GM06990 (cell line): Measurements from ENCODE around the gene PDHX.

Source experiments
- DNase-seq: peaks from one replicate; pipeline ENCODE4 v3.0.0-alpha.2; 2011; ENCODE audit not compliant: insufficient read length; ENCODE audit errors: extremely low read depth
- H3K27me3 ChIP-seq: replicated peaks from 2 replicates; pipeline ENCODE4 v1.6.0; 2011; ENCODE audit warnings: low read length; ENCODE audit not compliant: control insufficient read depth, insufficient read depth
- H3K36me3 ChIP-seq: 2 replicates; pipeline ENCODE4 v1.5.1; 2011; ENCODE audit warnings: low read length; ENCODE audit not compliant: control insufficient read depth, insufficient read depth
- H3K4me3 ChIP-seq: replicated peaks from 2 replicates; pipeline ENCODE4 v1.5.1; 2011; ENCODE audit warnings: low read depth, mild to moderate bottlenecking, control low read depth, low read length
- TF ChIP-seq, protein P1 (sequence below): IDR thresholded peaks from 2 replicates; pipeline ENCODE4 v1.5.1; 2011; ENCODE audit warnings: low read length, control low read depth, mild to moderate bottlenecking, inconsistent platforms; ENCODE audit not compliant: insufficient read depth, poor library complexity, severe bottlenecking

The PDHX gene

GRCh38 chr11:35033011-35033410, 116.6 kb downstream of the PDHX start:
- TF ChIP-seq, protein P1, sequence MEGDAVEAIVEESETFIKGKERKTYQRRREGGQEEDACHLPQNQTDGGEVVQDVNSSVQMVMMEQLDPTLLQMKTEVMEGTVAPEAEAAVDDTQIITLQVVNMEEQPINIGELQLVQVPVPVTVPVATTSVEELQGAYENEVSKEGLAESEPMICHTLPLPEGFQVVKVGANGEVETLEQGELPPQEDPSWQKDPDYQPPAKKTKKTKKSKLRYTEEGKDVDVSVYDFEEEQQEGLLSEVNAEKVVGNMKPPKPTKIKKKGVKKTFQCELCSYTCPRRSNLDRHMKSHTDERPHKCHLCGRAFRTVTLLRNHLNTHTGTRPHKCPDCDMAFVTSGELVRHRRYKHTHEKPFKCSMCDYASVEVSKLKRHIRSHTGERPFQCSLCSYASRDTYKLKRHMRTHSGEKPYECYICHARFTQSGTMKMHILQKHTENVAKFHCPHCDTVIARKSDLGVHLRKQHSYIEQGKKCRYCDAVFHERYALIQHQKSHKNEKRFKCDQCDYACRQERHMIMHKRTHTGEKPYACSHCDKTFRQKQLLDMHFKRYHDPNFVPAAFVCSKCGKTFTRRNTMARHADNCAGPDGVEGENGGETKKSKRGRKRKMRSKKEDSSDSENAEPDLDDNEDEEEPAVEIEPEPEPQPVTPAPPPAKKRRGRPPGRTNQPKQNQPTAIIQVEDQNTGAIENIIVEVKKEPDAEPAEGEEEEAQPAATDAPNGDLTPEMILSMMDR = no peak
- Histone ChIP-seq H3K27me3 (no peaks in the 10 kb centered on the region), H3K4me3 (no peak overlapping the region), H3K36me3 (no peaks in the 10 kb centered on the region)
- no peak for DNase-seq

GRCh38 chr11:35034401-35034800, 118.0 kb downstream of the PDHX start:
- DNase-seq = no peak
- TF ChIP-seq, protein P1 = no peak
- H3K4me3 ChIP-seq = no peak overlapping the region
- H3K36me3 ChIP-seq = no peaks in the 10 kb centered on the region
- H3K27me3 ChIP-seq = no peaks in the 10 kb centered on the region

DNA sequence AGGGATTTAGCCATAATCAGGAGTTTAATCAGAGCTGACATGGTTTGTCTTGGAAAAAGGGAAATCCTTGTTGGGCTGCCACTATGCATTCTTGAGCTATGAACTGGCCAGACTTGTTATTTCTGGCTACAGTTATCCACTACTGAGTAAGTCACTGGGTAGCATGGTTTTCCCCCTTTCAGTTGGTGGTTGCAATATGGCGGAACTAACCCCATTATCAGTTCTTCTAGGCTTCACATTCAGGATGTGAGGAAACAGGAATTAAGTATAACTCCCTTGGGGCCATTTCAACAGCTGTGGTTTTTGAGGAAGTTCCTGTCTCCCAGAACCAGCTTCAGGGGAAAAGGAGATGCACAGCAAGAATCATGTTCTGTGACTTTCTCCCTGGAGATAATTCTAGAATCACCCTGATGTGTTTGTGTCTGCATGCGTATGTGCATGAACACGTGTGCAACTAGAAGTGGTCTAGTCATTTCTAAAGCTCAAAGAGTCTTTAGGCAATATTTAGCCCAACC, 119.5 kb downstream of the PDHX start:
- DNase-seq = peak; percentile 59
- TF ChIP-seq, protein P1 = no peak
- Histone ChIP-seq H3K36me3 (no peaks in the 10 kb centered on the region), H3K27me3 (no peaks in the 10 kb centered on the region), H3K4me3 (no peak overlapping the region)

DNA sequence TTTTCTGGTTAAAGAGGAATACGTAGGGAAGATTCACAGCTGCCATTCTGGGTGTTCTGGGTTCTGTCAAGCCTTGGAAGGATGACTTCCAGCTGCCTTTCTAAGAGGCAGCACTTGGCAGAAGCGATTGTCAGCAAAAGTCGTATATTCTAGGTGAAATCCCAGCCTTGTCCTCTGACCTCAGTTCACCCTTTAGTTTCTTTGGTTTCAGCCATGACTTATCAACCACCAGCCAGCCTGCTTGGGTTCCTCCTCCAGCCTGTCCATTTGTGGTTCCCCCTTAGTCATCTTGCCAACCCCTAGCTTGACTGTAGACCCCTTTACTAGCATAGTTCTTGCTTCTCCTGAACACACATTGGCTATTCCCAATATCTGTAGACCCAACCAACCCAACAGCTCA, 120.2 kb downstream of the PDHX start:
- Histone ChIP-seq H3K36me3 (no peaks in the 10 kb centered on the region), H3K4me3 (no peak overlapping the region), H3K27me3 (no peaks in the 10 kb centered on the region)
- peak; percentile 36 for DNase-seq
- TF ChIP-seq, protein P1 = no peak

DNA sequence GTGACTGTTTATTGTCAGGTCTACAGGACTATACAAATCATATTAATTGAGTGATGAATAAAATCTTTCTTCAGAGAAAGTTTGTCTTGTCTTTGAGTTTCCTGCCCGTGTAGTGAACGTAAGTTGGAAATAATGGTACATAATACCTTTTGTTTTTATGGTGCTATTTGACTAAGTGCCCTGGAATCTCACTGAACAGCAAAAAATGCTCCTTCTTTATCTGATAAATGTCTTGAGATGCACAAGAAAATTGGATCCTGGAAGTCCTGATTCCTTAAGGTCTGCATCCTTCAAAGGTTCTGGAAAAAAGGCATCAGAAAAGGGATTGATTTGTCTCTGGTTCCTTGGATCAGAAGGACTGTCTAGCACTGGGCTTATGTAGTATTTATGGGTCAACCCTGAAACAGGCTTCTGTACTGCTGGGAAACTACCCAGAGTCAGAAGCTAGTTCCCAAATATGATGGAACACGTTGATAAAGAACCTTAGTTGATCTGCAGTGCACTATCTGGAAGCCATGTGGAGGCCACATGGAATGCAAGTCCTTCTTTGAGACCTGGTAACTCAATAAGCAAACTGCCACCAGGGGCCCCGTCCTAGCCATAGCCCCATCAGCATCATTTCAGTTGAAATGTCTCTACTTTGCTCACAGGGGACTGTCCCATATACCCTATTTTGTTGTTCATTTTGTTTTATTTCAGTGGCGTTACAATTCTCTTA, 122.0 kb downstream of the PDHX start:
- DNase-seq = no peak
- Histone ChIP-seq H3K27me3 (no peaks in the 10 kb centered on the region), H3K36me3 (no peaks in the 10 kb centered on the region), H3K4me3 (no peak overlapping the region)
- TF ChIP-seq, protein P1 = no peak
